ENCODE results near the gene TMA7B. TPM values are rescaled to one million over a fixed set of nuclear protein-coding genes. Genes with fewer than 3 reads are reported as not detected.

TMA7B gene
- total and polyA plus RNA-seq, 2 donors (not counting 3 experiments of a cell fraction or from before 2014, with no cell fraction given): not detected

- intact Hi-C loops (cut with micrococcal nuclease): no loop called here
Observed at GRCh38 chr22:39955675-39956074, 4.5 kb upstream of the TMA7B start.

More at GRCh38 chr22:39955675-39956074, 4.5 kb upstream of the TMA7B start:
- no peak for TF ChIP-seq GATA2 (IDR thresholded peaks at IDR 0.05; ENCODE audit: insufficient read depth, insufficient read length, low read depth, low read length)
- TF ChIP-seq CTCF (IDR thresholded peaks at IDR 0.05; ENCODE audit: extremely low read depth in 1 of 2, insufficient read depth in 1 of 2, low read depth in 1 of 2, low read length in 2 of 2): no peak
- no peak for TF ChIP-seq EZH2 (IDR thresholded peaks at IDR 0.05; ENCODE audit: borderline replicate concordance, low read depth, low read length, severe bottlenecking)
- TF ChIP-seq MYC (IDR thresholded peaks at IDR 0.05; ENCODE audit: low read depth, low read length): no peak
- TF ChIP-seq POLR2AphosphoS5 (IDR thresholded peaks at IDR 0.05; ENCODE audit: insufficient read depth, low read depth, low read length): no peak
- TF ChIP-seq JUN (IDR thresholded peaks at IDR 0.05; ENCODE audit: borderline replicate concordance, insufficient read depth, insufficient read length, low read depth): no peak
- TF ChIP-seq POLR2A (IDR thresholded peaks at IDR 0.05; ENCODE audit: low read depth, low read length): no peak
- no peak for TF ChIP-seq FOS (IDR thresholded peaks at IDR 0.05; ENCODE audit: borderline replicate concordance, insufficient read depth, low read length)
- TF ChIP-seq, protein P1, sequence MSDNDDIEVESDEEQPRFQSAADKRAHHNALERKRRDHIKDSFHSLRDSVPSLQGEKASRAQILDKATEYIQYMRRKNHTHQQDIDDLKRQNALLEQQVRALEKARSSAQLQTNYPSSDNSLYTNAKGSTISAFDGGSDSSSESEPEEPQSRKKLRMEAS (IDR thresholded peaks at IDR 0.05; ENCODE audit: insufficient read depth, insufficient read length): no peak
- H3K27ac ChIP-seq (ENCODE audit: insufficient read depth, low read depth, low read length): no peak overlapping the region
- peaks cover 3% of the 10 kb centered on the region for H3K4me1 ChIP-seq (ENCODE audit: control insufficient read depth, extremely low read depth, insufficient read depth, low read length)
- dilution Hi-C loops (cut with MboI; ENCODE audit: extremely low pct_ligation_motif_present, low sequenced_read_pairs): no loop called here
- no peaks in the 10 kb centered on the region for H3K79me2 ChIP-seq (ENCODE audit: control insufficient read depth, insufficient read depth, low read length)
- H4K20me1 ChIP-seq (replicated peaks; ENCODE audit: control insufficient read depth, extremely low read depth, insufficient read depth, low read length): no peaks in the 10 kb centered on the region
- DNase-seq (ENCODE audit: low read depth, low spot score) (no peak), FAIRE-seq (no peak)
- H3K9me3 ChIP-seq (replicated peaks; ENCODE audit: control insufficient read depth, insufficient read depth, low read length): no peaks in the 10 kb centered on the region
- no peak overlapping the region for H2AFZ ChIP-seq (ENCODE audit: low read depth, low read length)
- no peaks in the 10 kb centered on the region for H3K36me3 ChIP-seq (ENCODE audit: control insufficient read depth in 2 of 2, extremely low read depth in 1 of 2, insufficient read depth in 2 of 2, low read length in 2 of 2)
- no peak overlapping the region for H3K9ac ChIP-seq (replicated peaks; ENCODE audit: extremely low read depth, insufficient read depth, low read length)
- CTCF ChIA-PET: interaction anchor here (1.3 kb wide), 1 partner anchor 23 kb away, joined by 3 read pairs; no protein-coding TSS in a partner anchor
- POLR2A ChIA-PET: no interaction called here
- no peak overlapping the region for H3K4me3 ChIP-seq (replicated peaks in 1 of 3; ENCODE audit: insufficient read depth in 1 of 3, low read depth in 1 of 3, low read length in 3 of 3)
- BruUV-seq (replicated peaks): no TSS peak
- no peaks in the 10 kb centered on the region for H3K9me1 ChIP-seq (replicated peaks; ENCODE audit: control insufficient read depth, extremely low read depth, insufficient read depth, low read length)
- H3K27me3 ChIP-seq (ENCODE audit: control insufficient read depth in 2 of 2, insufficient read depth in 2 of 2, low read length in 2 of 2): no peaks in the 10 kb centered on the region
- no peak overlapping the region for H3K4me2 ChIP-seq (ENCODE audit: insufficient read depth, low read length)

All from endothelial cell of umbilical vein (primary cell).